PC-9 (cell line): ENCODE results near the gene TGM2. TPM values are rescaled to one million over a fixed set of nuclear protein-coding genes. Genes with fewer than 3 reads are reported as not detected.

ENCODE experiments used
- BruUV-seq: library from RNA; stranded (reverse); fragments of 400-500 nt; replicated peaks from 2 replicates; lab custom pipeline; 2021; lab: Mats Ljungman, UMichigan
- CTCF ChIA-PET: fragments of 300-600 bp; sonication (Branson Sonifier 250); formaldehyde crosslinking; loops from one replicate; lab custom pipeline; 2022; ENCODE audit warnings: antibody characterized with exemption; lab: Charles Lee
- POLR2A ChIA-PET: fragments of 300-600 bp; sonication (Branson Sonifier 250); formaldehyde crosslinking; loops from one replicate; lab custom pipeline; 2022; ENCODE audit warnings: antibody characterized with exemption; ENCODE audit not compliant: unreplicated experiment; lab: Charles Lee
- DNase-seq, 2 experiments: peaks; one replicate each; pipeline versions ENCODE4 v3.0.0 to v3.0.0-alpha.2; 2015 to 2022; ENCODE audit warnings: mixed read lengths in 1 of 2
- H2AFZ ChIP-seq: fragments of 200-600 bp; sonication (generic); 2 replicates; pipeline ENCODE4 v1.8.1; 2017; ENCODE audit warnings: antibody characterized with exemption
- H3F3A ChIP-seq: fragments of 200-600 bp; sonication (generic); 2 replicates; pipeline ENCODE4 v1.8.1; 2017; ENCODE audit warnings: antibody characterized with exemption, mild to moderate bottlenecking, low read depth; ENCODE audit not compliant: insufficient read depth
- H3K27ac ChIP-seq: fragments of 200-600 bp; sonication (generic); 2 replicates; pipeline ENCODE4 v1.6.1; 2016; ENCODE audit warnings: mixed run types
- H3K27me3 ChIP-seq: fragments of 200-600 bp; sonication (generic); 2 replicates; pipeline ENCODE4 v1.6.1; 2016; ENCODE audit warnings: low read depth, mixed run types; ENCODE audit not compliant: insufficient read depth
- H3K36me3 ChIP-seq: fragments of 200-600 bp; sonication (generic); 2 replicates; pipeline ENCODE4 v1.6.1; 2016; ENCODE audit warnings: low read depth, mixed run types
- H3K4me1 ChIP-seq: fragments of 200-600 bp; sonication (generic); replicated peaks from 2 replicates; pipeline ENCODE4 v1.6.1; 2016; ENCODE audit warnings: mixed run types; ENCODE audit not compliant: insufficient read depth
- H3K4me2 ChIP-seq: fragments of 200-600 bp; sonication (generic); 2 replicates; pipeline ENCODE4 v1.6.1; 2017; ENCODE audit warnings: mixed run types
- H3K4me3 ChIP-seq: fragments of 200-600 bp; sonication (generic); 2 replicates; pipeline ENCODE4 v1.6.1; 2016; ENCODE audit warnings: mixed run types
- H3K79me2 ChIP-seq: fragments of 200-600 bp; sonication (generic); 2 replicates; pipeline ENCODE4 v1.6.1; 2017; ENCODE audit warnings: low read depth, mixed run types
- H3K9me2 ChIP-seq: fragments of 200-600 bp; sonication (generic); 2 replicates; pipeline ENCODE4 v1.8.1; 2017; ENCODE audit warnings: mild to moderate bottlenecking; ENCODE audit not compliant: insufficient read depth
- H3K9me3 ChIP-seq: fragments of 200-600 bp; sonication (generic); 2 replicates; pipeline ENCODE4 v1.8.1; 2016; ENCODE audit warnings: low read depth; ENCODE audit not compliant: insufficient read depth
- H4K20me1 ChIP-seq: fragments of 200-600 bp; sonication (generic); 2 replicates; pipeline ENCODE4 v1.8.1; 2017; ENCODE audit not compliant: insufficient read depth
- CTCF ChIP-seq: fragments of 200-600 bp; sonication (generic); conservative IDR thresholded peaks from 2 replicates; pipeline ENCODE4 v1.6.1; 2017; ENCODE audit warnings: mixed run types, antibody characterized with exemption, mild to moderate bottlenecking, moderate library complexity
- EZH2 ChIP-seq: fragments of 200-600 bp; sonication (generic); IDR thresholded peaks from 2 replicates; pipeline ENCODE4 v1.8.0; 2017; ENCODE audit warnings: antibody characterized with exemption, low read depth
- intact Hi-C: fragments of 100-400 bp; cut with micrococcal nuclease; formaldehyde crosslinking; loops from one replicate; pipeline ENCODE4 v1.10.0; 2022; ENCODE audit not compliant: unreplicated experiment
- total RNA-seq: library from RNA; stranded (reverse); gene quantifications from 2 replicates; pipeline ENCODE4 v1.2.3, GENCODE V29; 2021

The TGM2 gene
- total RNA-seq, 1 experiment from 2014 or later: 333 TPM

DNA sequence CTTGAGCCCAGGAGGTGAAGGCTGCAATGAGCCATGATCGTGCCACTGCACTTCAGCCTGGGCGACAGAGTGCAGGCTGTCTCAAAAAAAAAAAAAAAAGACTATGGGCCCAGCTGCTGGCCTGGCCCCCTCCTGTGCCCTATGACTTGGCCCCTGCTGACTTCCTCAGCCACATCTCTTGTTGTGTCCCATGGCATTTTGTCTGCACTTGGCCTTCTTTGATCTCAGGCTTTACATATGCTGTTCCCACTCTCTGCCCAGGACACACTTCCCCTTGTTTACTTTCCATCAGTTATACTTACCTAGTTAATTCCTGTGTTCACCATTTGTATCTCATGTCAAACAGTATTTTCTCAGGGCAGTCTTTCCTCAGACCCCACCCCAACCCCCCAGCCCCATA is 87.0 kb downstream of the TGM2 start:
- Histone ChIP-seq H4K20me1 (no peaks in the 10 kb centered on the region; the same call in 1 of the 2 replicates), H2AFZ (no peak overlapping the region), H3K79me2 (peaks cover 25% of the 10 kb centered on the region), H3K9me3 (no peaks in the 10 kb centered on the region), H3K27ac (no peak overlapping the region), H3F3A (peaks cover 9% of the 10 kb centered on the region; the same call in 1 of the 2 replicates), H3K4me1 (peaks cover 18% of the 10 kb centered on the region), H3K27me3 (no peaks in the 10 kb centered on the region), H3K4me2 (no peak overlapping the region), H3K36me3 (peaks cover 16% of the 10 kb centered on the region; the same call in 1 of the 2 replicates), H3K4me3 (no peak overlapping the region), H3K9me2 (no peaks in the 10 kb centered on the region)
- intact Hi-C loops: no loop called here
- no peak for TF ChIP-seq EZH2
- TF ChIP-seq CTCF: no peak
- no TSS peak for BruUV-seq
- ChIA-PET POLR2A (no interaction called here), CTCF (interaction anchor here (0.6 kb wide), 2 partner anchors 145 to 154 kb away, joined by 3 to 11 read pairs; no protein-coding TSS in a partner anchor)
- no peak for DNase-seq

Other genes starting within 250 kb of the TGM2 start
- 29.1 and 34.2 TPM in 2 replicates for gene TTI1, start 131.8 kb downstream of the TGM2 start, total RNA-seq
- gene RPRD1B, start 131.5 kb downstream of the TGM2 start, total RNA-seq: 55.1 and 60.1 TPM in 2 replicates
- 0.22 and 0.30 TPM in 2 replicates for gene KIAA1755, start 95.5 kb upstream of the TGM2 start, total RNA-seq
- gene BPI, start 138.9 kb upstream of the TGM2 start, total RNA-seq: not detected in 2 replicates
- not detected in 2 replicates for gene LBP, start 181.2 kb upstream of the TGM2 start, total RNA-seq